B cell (primary cell): Measurements from ENCODE around the gene LILRA2.

Experiments used
- EZH2 ChIP-seq: IDR thresholded peaks from 2 replicates; pipeline ENCODE4 v1.6.1; 2012; ENCODE audit warnings: borderline replicate concordance, low read depth, mild to moderate bottlenecking, moderate library complexity, low read length; ENCODE audit not compliant: insufficient read depth, poor library complexity, severe bottlenecking
- TF ChIP-seq, protein P1 (sequence below): fragments of 200-600 bp; IDR thresholded peaks from one replicate; pipeline ENCODE4 v1.8.0; 2022; ENCODE audit warnings: antibody characterized with exemption, mild to moderate bottlenecking

GRCh38 chr19:54577334-54577733 is 3.7 kb downstream of the LILRA2 start:
- TF ChIP-seq, protein P1, sequence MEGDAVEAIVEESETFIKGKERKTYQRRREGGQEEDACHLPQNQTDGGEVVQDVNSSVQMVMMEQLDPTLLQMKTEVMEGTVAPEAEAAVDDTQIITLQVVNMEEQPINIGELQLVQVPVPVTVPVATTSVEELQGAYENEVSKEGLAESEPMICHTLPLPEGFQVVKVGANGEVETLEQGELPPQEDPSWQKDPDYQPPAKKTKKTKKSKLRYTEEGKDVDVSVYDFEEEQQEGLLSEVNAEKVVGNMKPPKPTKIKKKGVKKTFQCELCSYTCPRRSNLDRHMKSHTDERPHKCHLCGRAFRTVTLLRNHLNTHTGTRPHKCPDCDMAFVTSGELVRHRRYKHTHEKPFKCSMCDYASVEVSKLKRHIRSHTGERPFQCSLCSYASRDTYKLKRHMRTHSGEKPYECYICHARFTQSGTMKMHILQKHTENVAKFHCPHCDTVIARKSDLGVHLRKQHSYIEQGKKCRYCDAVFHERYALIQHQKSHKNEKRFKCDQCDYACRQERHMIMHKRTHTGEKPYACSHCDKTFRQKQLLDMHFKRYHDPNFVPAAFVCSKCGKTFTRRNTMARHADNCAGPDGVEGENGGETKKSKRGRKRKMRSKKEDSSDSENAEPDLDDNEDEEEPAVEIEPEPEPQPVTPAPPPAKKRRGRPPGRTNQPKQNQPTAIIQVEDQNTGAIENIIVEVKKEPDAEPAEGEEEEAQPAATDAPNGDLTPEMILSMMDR, result no peak
- TF ChIP-seq EZH2, result no peak
